ENCODE measurements around the gene MTHFD2L.

MTHFD2L gene

DNA sequence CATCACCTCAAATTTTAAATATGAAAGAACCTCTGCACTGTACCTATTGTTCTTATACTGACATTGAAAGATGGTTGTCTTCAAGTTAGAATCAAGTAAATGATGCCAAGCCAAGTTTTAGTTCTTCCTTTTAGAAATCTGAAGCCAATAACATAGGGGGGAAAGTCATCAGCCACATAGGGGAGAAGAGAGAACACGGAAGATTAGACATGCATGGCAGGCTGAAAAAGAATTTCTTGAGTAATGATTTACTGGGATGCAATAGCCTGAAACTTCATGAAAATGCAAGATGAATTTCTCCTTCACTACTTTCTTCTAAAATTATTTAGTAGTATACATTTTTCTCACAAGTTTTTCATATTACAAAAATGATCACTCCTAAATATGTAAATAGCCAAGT, 136.8 kb downstream of the MTHFD2L start:
- DNase-seq (ENCODE audit: low read depth): no peak
- H3K4me3 ChIP-seq (ENCODE audit: low read length): no peak overlapping the region
- TF ChIP-seq, protein P1, sequence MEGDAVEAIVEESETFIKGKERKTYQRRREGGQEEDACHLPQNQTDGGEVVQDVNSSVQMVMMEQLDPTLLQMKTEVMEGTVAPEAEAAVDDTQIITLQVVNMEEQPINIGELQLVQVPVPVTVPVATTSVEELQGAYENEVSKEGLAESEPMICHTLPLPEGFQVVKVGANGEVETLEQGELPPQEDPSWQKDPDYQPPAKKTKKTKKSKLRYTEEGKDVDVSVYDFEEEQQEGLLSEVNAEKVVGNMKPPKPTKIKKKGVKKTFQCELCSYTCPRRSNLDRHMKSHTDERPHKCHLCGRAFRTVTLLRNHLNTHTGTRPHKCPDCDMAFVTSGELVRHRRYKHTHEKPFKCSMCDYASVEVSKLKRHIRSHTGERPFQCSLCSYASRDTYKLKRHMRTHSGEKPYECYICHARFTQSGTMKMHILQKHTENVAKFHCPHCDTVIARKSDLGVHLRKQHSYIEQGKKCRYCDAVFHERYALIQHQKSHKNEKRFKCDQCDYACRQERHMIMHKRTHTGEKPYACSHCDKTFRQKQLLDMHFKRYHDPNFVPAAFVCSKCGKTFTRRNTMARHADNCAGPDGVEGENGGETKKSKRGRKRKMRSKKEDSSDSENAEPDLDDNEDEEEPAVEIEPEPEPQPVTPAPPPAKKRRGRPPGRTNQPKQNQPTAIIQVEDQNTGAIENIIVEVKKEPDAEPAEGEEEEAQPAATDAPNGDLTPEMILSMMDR (conservative IDR thresholded peaks at IDR 0.05; ENCODE audit: low read depth, low read length): no peak

- TF ChIP-seq, protein P1 (conservative IDR thresholded peaks at IDR 0.05; ENCODE audit: low read depth, low read length): no peak
- no peak overlapping the region for H3K4me3 ChIP-seq (ENCODE audit: low read length)
- no peak for DNase-seq (ENCODE audit: low read depth)
These were observed 139.6 kb downstream of the MTHFD2L start for GRCh38 chr4:74297539-74297938.

- TF ChIP-seq, protein P1 (conservative IDR thresholded peaks at IDR 0.05; ENCODE audit: low read depth, low read length): no peak
- H3K4me3 ChIP-seq (ENCODE audit: low read length): no peak overlapping the region
- DNase-seq (ENCODE audit: low read depth): no peak
These were observed 146.2 kb downstream of the MTHFD2L start for GRCh38 chr4:74304095-74304625.

- TF ChIP-seq, protein P1 (conservative IDR thresholded peaks at IDR 0.05; ENCODE audit: low read depth, low read length): no peak
- no peak for DNase-seq (ENCODE audit: low read depth)
These were observed 147.1 kb downstream of the MTHFD2L start for GRCh38 chr4:74305000-74305399.

DNA sequence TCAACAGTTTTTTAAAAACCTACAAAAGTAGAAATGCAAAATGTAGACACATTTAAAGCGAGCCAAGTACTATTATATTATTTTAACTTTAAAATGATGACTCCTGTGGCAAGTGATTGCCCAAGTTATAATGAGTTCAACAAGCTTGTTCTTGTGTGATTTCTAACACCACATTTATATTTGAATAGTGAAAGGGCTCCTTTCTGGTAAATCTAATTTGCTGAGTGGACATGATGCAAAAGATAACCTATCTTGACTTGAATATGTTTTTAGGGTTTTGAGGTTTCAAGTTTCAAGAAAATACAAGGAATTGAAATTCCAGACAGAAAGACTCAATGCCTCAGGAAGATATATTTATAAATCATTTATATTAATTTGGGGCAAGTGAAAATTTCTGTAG, 149.3 kb downstream of the MTHFD2L start:
- no peak overlapping the region for H3K4me3 ChIP-seq (ENCODE audit: low read length)
- TF ChIP-seq, protein P1 (conservative IDR thresholded peaks at IDR 0.05; ENCODE audit: low read depth, low read length): no peak
- DNase-seq (ENCODE audit: low read depth): no peak

More at GRCh38 chr4:74305000-74305399, 147.1 kb downstream of the MTHFD2L start:
- no peak overlapping the region for H3K4me3 ChIP-seq (ENCODE audit: low read length)

- no peak for DNase-seq (ENCODE audit: low read depth)
- TF ChIP-seq, protein P1 (conservative IDR thresholded peaks at IDR 0.05; ENCODE audit: low read depth, low read length): no peak
- no peak within 1 kb of the TSS for H3K4me3 ChIP-seq (ENCODE audit: low read length)
These were observed 150.3 kb downstream of the MTHFD2L start, which contains the start of gene EPGN for GRCh38 chr4:74308215-74308614. Gene EPGN, plus strand, starts transcription at chr4:74308470. Its CDS starts 64 bp downstream, at chr4:74308534.

DNA sequence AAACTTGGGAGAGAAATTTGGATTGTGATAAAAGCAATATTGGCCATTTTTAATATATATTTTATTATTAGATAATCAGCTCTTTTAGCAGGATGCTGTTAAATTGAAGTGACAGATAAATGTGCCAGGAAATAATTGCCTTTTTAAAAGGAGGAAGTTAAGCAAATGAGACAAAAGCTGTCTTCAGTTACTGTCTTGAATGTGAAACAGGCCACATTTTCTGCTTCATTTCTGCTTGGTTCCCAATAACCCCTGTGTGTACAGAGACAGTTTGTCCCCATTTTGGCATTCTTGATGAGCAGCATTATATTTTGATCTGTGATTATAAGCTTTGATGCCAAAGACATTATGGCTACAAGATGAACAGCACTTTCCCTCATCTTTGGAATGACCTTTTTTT, 151.3 kb downstream of the MTHFD2L start:
- no peak overlapping the region for H3K4me3 ChIP-seq (ENCODE audit: low read length)
- TF ChIP-seq, protein P1 (conservative IDR thresholded peaks at IDR 0.05; ENCODE audit: low read depth, low read length): no peak
- no peak for DNase-seq (ENCODE audit: low read depth)
